Loucy (cell line): ENCODE data around the gene TNNT2.

ENCODE experiments used
- H2AFZ ChIP-seq: fragments of 200-600 bp; sonication (generic); 2 replicates; pipeline ENCODE4 v1.6.0; 2016; ENCODE audit warnings: antibody characterized with exemption, mild to moderate bottlenecking, low read length, moderate library complexity
- H3F3A ChIP-seq: fragments of 200-600 bp; 2 replicates; pipeline ENCODE4 v1.6.0; 2016; ENCODE audit warnings: antibody characterized with exemption, low read depth, mild to moderate bottlenecking
- H3K27me3 ChIP-seq: fragments of 200-600 bp; sonication (generic); 2 replicates; pipeline ENCODE4 v1.6.1; 2014; ENCODE audit warnings: low read length, mild to moderate bottlenecking; ENCODE audit not compliant: insufficient read depth, poor library complexity, severe bottlenecking
- H3K36me3 ChIP-seq: fragments of 200-600 bp; sonication (generic); 2 replicates; pipeline ENCODE4 v1.6.1; 2016; ENCODE audit warnings: low read length; ENCODE audit not compliant: insufficient read depth
- H3K4me1 ChIP-seq: fragments of 200-600 bp; sonication (generic); 2 replicates; pipeline ENCODE4 v1.5.1; 2014; ENCODE audit warnings: low read length, mild to moderate bottlenecking; ENCODE audit not compliant: insufficient read depth, poor library complexity, severe bottlenecking
- H3K4me2 ChIP-seq: fragments of 200-600 bp; sonication (generic); 2 replicates; pipeline ENCODE4 v1.6.0; 2014; ENCODE audit warnings: antibody characterized with exemption, low read length, low read depth, mild to moderate bottlenecking; ENCODE audit not compliant: poor library complexity, severe bottlenecking
- H3K4me3 ChIP-seq: fragments of 200-600 bp; sonication (generic); 2 replicates; pipeline ENCODE4 v1.5.1; 2014; ENCODE audit warnings: low read length, mild to moderate bottlenecking, mixed read lengths; ENCODE audit not compliant: poor library complexity, severe bottlenecking
- H3K79me2 ChIP-seq: fragments of 200-600 bp; sonication (generic); 2 replicates; pipeline ENCODE4 v1.6.1; 2014; ENCODE audit warnings: low read length; ENCODE audit not compliant: insufficient read depth
- H3K9ac ChIP-seq: fragments of 200-600 bp; sonication (generic); 2 replicates; pipeline ENCODE4 v1.6.0; 2014; ENCODE audit warnings: mild to moderate bottlenecking, low read depth, low read length, moderate library complexity; ENCODE audit not compliant: poor library complexity, severe bottlenecking
- H3K9me2 ChIP-seq: fragments of 200-600 bp; sonication (generic); replicated peaks from 2 replicates; pipeline ENCODE4 v1.6.1; 2016; ENCODE audit warnings: low read depth, low read length, mixed read lengths
- H3K9me3 ChIP-seq: fragments of 200-600 bp; sonication (generic); 2 replicates; pipeline ENCODE4 v1.6.1; 2014; ENCODE audit warnings: mild to moderate bottlenecking, antibody characterized with exemption, low read length, low read depth; ENCODE audit not compliant: insufficient read depth
- H4K20me1 ChIP-seq: fragments of 200-600 bp; sonication (generic); 2 replicates; pipeline ENCODE4 v1.6.0; 2014; ENCODE audit warnings: antibody characterized with exemption, low read length, mild to moderate bottlenecking; ENCODE audit not compliant: insufficient read depth, poor library complexity, severe bottlenecking
- EZH2phosphoT487 ChIP-seq: fragments of 200-600 bp; IDR thresholded peaks from 2 replicates; pipeline ENCODE4 v1.6.1; 2018; ENCODE audit warnings: antibody characterized with exemption, mild to moderate bottlenecking, moderate library complexity, borderline replicate concordance
- TF ChIP-seq, protein P1 (sequence below): fragments of 200-600 bp; sonication (generic); conservative IDR thresholded peaks from 2 replicates; pipeline ENCODE4 v1.5.1; 2014; ENCODE audit warnings: mild to moderate bottlenecking, antibody characterized with exemption, low read length

The TNNT2 gene

DNA sequence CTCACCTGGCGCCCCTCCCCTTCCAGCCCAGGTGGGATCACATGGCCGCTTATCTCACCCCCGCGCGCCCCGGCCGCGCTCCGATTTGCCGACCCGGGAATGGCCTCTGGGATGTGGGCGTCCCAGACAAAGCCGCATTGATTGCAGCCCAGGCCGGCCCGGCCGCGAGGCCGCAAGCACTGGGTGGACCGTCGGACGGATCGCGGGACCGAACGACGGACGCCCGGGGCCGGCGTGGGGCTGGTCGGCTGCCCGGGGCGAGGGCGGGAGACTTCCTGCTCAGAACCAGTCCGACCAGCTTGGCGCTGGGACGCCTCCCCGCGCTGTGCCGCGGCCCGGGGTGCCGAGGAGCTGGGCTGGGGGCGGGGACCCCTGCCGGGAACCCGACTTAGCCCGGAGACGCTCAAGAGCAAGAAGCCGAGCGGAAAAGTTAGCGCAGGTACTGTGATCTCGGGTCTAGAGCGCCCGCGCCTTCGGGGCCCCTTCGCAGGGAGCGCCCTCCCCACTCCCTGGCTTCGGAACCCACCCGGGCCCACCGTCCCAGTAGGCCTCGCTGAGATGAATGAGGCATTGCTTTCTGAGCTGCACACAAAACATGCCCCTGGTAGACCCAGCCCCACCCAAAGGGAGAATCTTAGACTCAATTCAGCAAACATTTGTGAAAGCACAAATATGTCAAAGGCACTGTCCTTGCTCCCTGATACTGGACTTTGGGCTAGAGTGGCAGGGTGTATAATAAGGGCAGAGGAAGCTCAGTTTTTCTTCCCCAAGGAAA lies 22.1 kb upstream of the TNNT2 start:
- no peaks in the 10 kb centered on the region for H3K79me2 ChIP-seq
- H3K9me2 ChIP-seq = no peaks in the 10 kb centered on the region
- H3K27me3 ChIP-seq = no peaks in the 10 kb centered on the region
- no peaks in the 10 kb centered on the region for H3K4me1 ChIP-seq
- H3K4me3 ChIP-seq = no peak overlapping the region
- no peak overlapping the region for H3K4me2 ChIP-seq
- no peak for TF ChIP-seq EZH2phosphoT487
- TF ChIP-seq, protein P1, sequence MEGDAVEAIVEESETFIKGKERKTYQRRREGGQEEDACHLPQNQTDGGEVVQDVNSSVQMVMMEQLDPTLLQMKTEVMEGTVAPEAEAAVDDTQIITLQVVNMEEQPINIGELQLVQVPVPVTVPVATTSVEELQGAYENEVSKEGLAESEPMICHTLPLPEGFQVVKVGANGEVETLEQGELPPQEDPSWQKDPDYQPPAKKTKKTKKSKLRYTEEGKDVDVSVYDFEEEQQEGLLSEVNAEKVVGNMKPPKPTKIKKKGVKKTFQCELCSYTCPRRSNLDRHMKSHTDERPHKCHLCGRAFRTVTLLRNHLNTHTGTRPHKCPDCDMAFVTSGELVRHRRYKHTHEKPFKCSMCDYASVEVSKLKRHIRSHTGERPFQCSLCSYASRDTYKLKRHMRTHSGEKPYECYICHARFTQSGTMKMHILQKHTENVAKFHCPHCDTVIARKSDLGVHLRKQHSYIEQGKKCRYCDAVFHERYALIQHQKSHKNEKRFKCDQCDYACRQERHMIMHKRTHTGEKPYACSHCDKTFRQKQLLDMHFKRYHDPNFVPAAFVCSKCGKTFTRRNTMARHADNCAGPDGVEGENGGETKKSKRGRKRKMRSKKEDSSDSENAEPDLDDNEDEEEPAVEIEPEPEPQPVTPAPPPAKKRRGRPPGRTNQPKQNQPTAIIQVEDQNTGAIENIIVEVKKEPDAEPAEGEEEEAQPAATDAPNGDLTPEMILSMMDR = no peak
- H3F3A ChIP-seq = no peaks in the 10 kb centered on the region
- H2AFZ ChIP-seq = no peak overlapping the region
- no peaks in the 10 kb centered on the region for H4K20me1 ChIP-seq
- H3K9ac ChIP-seq = no peak overlapping the region
- no peaks in the 10 kb centered on the region for H3K36me3 ChIP-seq
- no peaks in the 10 kb centered on the region for H3K9me3 ChIP-seq

DNA sequence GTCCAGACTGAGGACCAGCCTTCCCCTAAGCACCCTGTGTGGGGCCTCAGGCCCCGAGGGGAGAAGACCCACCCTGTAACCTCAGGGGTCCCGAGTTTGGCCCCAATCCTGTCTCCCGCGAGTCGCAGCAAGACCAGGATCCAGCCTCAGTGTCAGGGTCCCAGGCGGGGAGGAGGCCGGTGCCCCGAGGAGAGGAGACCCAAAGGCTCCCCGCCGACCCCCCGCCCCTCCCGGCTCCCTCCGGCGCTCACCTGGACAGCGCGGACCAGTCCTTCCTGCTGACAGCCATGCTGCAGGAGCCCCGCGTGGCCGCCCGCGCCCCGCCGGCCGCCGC lies 21.5 kb upstream of the TNNT2 start, which contains the start of gene LAD1:
TSS of gene LAD1 (minus strand) at position 307 of the 334 bp plus-strand sequence. CDS start at position 289, 18 bp downstream.
- H3K36me3 ChIP-seq = no peaks in the 10 kb centered on the region
- H3K79me2 ChIP-seq = no peaks in the 10 kb centered on the region
- H3K4me3 ChIP-seq = no peak within 1 kb of the TSS
- no peak within 1 kb of the TSS for H3K4me2 ChIP-seq
- TF ChIP-seq EZH2phosphoT487 = no peak
- TF ChIP-seq, protein P1 = no peak
- no peak within 1 kb of the TSS for H2AFZ ChIP-seq
- H4K20me1 ChIP-seq = no peaks in the 10 kb centered on the region
- no peaks in the 10 kb centered on the region for H3K4me1 ChIP-seq
- H3K9me3 ChIP-seq = no peaks in the 10 kb centered on the region
- no peak within 1 kb of the TSS for H3K9ac ChIP-seq
- no peaks in the 10 kb centered on the region for H3F3A ChIP-seq
- H3K9me2 ChIP-seq = no peaks in the 10 kb centered on the region
- no peaks in the 10 kb centered on the region for H3K27me3 ChIP-seq

DNA sequence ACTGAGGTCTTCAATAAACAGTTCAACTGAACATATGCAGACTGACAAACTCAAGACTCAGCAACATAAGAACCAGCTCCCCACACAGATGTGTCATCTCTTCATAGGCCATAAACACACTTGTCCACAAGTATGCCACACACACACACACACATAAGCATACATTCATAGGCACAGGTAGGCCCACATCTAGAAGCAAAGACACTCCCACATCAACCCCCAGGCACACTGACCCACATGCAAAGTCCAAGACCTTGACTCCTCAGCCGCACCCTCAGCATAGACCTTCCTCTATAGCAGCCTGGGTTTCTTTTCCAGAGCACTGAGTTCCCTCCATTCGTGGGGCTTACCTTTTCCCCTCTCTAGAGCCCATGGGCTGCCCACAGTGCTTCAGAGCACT lies 20.2 kb upstream of the TNNT2 start:
- Histone ChIP-seq H3K79me2 (no peaks in the 10 kb centered on the region), H3K9me3 (no peaks in the 10 kb centered on the region), H3K27me3 (no peaks in the 10 kb centered on the region), H3K9me2 (no peaks in the 10 kb centered on the region), H4K20me1 (no peaks in the 10 kb centered on the region), H3K4me1 (no peaks in the 10 kb centered on the region), H3K4me2 (no peak overlapping the region), H3K9ac (no peak overlapping the region), H3F3A (no peaks in the 10 kb centered on the region), H2AFZ (no peak overlapping the region), H3K36me3 (no peaks in the 10 kb centered on the region), H3K4me3 (no peak overlapping the region)
- TF ChIP-seq EZH2phosphoT487 = no peak
- TF ChIP-seq, protein P1 = no peak
